ENCODE results near the gene SLC26A6.

DNA sequence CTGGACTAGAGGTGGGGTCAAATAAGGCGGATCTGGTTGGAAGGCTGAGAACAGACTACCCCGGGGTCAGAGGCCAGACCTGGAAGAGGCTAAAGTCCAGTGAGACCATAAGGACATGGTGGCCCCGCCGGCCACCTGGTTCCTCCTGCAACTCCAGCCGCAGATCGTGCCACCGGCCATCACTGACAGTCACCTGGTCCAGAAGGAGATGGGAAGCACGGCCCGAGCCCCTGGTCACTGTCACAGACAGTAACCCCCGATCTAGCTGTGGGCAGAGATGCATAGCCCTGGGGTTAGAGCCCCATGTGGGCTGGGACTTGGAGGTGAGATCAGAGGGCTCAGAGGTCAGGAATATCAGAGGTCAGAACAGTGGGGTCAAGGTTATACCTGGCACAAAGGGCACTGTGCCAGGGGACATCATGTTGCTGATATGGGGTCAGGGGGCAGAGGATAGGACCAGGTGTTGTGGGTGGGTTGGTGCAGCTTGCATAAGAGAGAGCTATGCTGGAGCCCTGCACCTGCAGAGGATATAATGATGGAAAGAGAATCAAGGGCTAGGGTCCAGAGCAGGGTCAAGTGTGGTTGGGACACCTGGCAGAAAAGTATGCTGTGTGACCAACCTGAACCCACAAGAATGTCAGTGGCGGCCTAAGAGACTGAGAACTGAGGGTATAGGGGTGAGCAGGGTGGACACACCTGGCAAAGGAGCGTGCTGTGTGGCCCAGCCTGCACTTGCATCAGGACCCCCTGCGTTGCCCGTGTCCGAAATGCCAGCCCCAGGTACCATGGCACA, 17.9 kb upstream of the SLC26A6 start:
- TF ChIP-seq, protein P1, sequence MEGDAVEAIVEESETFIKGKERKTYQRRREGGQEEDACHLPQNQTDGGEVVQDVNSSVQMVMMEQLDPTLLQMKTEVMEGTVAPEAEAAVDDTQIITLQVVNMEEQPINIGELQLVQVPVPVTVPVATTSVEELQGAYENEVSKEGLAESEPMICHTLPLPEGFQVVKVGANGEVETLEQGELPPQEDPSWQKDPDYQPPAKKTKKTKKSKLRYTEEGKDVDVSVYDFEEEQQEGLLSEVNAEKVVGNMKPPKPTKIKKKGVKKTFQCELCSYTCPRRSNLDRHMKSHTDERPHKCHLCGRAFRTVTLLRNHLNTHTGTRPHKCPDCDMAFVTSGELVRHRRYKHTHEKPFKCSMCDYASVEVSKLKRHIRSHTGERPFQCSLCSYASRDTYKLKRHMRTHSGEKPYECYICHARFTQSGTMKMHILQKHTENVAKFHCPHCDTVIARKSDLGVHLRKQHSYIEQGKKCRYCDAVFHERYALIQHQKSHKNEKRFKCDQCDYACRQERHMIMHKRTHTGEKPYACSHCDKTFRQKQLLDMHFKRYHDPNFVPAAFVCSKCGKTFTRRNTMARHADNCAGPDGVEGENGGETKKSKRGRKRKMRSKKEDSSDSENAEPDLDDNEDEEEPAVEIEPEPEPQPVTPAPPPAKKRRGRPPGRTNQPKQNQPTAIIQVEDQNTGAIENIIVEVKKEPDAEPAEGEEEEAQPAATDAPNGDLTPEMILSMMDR (IDR thresholded peaks at IDR 0.05), result no peak
- no peak for TF ChIP-seq POLR2A (IDR thresholded peaks at IDR 0.05)
- TF ChIP-seq EP300 (IDR thresholded peaks at IDR 0.05), result no peak
